ENCODE results near the gene PTGDS. TPM values are rescaled to one million over a fixed set of nuclear protein-coding genes. Genes with fewer than 3 reads are reported as not detected.
A peak's percentile ranks its signal among the peaks of the same experiment; 100 is the strongest.

PTGDS gene
- total and polyA plus RNA-seq, 3 experiments from 2014 or later = 0.24 to 5.5 (median 0.49) TPM

DNA sequence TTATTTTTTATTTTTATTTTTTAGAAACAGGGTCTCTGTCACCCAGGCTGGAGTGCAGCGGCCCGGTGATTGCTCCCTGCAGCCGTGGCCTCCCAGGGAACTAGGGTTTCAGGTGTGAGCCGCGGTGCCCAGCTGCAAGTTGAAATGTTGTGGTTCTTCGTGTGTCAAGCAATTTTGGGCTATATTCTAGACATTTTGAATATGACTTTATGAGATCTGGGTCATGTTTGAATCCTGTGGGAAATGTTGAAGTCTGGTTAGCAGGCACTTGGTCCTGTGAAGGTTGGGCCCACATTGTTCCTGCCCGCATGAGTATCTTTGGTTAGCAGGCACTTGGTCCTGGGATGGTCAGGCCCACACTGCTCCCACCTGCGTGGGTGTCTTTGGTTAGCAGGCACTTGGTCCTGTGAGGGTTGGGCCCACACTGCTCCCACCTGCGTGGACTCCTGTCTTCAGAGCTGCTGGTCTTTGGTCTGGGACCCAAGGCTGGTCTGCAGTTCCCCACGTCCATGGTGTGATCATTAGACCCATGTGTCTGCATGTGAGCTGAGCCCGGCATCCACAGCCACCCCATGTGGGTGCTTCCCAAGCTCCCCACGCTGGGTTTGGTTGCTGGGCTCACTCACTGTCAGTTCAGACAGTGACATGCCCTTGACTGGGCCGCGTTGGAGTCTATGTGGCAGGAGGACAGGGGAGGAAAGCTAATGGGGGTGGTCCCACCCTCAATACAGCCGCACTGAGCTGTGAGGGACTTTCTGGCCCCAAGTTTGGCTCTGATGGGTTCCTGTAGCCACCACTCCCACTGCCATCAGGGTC lies 39.9 kb upstream of the PTGDS start:
- Histone ChIP-seq H3K9me3 (ENCODE audit: low read length) (no peaks in the 10 kb centered on the region), H3K4me3 (ENCODE audit: low read length) (no peak overlapping the region), H3K4me1 (ENCODE audit: insufficient read depth, low read length) (no peaks in the 10 kb centered on the region), H3K27me3 (ENCODE audit: insufficient read depth, low read length, poor library complexity, severe bottlenecking) (no peaks in the 10 kb centered on the region), H3K36me3 (ENCODE audit: insufficient read depth, low read length) (peaks cover 12% of the 10 kb centered on the region), H3K27ac (ENCODE audit: low read depth, low read length) (no peak overlapping the region)
- no peak overlapping the region for H3K27ac Mint-ChIP-seq
- H3K27me3 Mint-ChIP-seq = no peaks in the 10 kb centered on the region
- H3K36me3 Mint-ChIP-seq = peaks cover 5 to 32% (median 6%) of the 10 kb centered on the region in 3 donors
- CTCF ChIA-PET = interaction anchor here (1.5 to 2.5 kb wide), 2 partner anchors 92 to 98 kb away, joined by 5 to 11 read pairs; no protein-coding TSS in a partner anchor
- POLR2A ChIA-PET = no interaction called here
- DNase-seq = peak in 1 of 5 donors; percentile 23
- H3K9me3 Mint-ChIP-seq = no peaks in the 10 kb centered on the region
- no peak overlapping the region for H3K4me3 Mint-ChIP-seq
- H3K4me1 Mint-ChIP-seq = peaks cover 5 to 11% (median 8%) of the 10 kb centered on the region in 3 donors

DNA sequence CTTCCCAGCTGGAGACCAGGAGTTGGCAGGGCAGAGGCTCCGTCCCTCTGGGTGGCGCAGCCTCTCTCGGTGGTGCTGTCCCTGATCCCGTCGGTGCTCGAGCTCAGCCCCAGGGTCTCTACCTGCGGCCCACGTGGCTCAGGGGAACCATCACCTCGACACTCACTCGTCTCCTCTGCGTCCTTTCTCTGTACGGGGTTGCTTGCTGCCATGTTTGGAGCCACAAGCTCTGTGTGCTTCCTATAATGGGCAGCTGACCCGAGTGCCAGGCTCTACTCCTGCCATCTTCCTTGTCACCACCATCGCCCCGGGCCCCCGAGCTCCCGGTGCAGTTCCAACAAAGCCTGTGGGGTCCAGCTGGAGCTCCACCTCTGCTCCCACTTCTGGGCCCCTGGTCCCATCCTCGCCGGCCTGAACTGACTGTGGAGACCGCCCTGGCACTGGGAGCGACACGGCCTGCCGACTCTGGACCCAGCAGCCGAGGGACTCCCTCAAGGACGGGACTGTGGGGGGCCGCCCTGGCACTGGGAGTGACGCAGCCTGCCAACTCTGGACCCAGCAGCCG lies 37.8 kb upstream of the PTGDS start:
- Mint-ChIP-seq H3K27ac (peak overlapping the region in 2 of 8 donors; percentile 29 to 54), H3K4me3 (peak overlapping the region in 1 of 7 donors; percentile 53)
- POLR2A ChIA-PET = interaction anchor here (0.7 kb wide), 1 partner anchor 37 kb away, joined by 3 read pairs; no protein-coding TSS in a partner anchor

DNA sequence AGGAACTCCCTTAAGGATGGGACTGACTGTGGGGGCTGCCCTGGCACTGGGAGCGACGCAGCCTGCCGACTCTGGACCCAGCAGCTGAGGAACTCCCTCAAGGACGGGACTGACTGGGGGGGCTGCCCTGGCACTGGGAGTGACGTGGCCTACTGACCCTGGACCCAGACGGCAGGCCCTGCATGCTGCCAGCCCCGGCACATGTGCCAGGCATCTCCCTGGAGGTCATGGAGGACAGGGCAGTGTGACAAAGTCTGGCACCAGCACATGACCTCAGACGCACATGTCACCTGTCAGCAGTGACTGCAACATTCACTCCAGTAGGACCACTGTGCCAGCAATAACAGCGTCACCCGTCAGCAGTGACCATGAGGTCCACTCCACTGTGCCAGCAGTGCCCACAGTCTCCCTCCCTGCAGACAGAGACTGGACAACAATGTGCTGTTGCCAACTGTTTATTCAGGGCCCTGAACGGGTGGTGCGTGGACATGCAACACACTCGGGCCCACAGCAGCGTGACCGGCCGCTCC lies 37.2 kb upstream of the PTGDS start:
- Histone ChIP-seq H3K36me3 (ENCODE audit: insufficient read depth, low read length) (peaks cover 15% of the 10 kb centered on the region), H3K27me3 (ENCODE audit: insufficient read depth, low read length, poor library complexity, severe bottlenecking) (no peaks in the 10 kb centered on the region), H3K4me3 (ENCODE audit: low read length) (no peak overlapping the region), H3K4me1 (ENCODE audit: insufficient read depth, low read length) (peaks cover 3% of the 10 kb centered on the region), H3K27ac (ENCODE audit: low read depth, low read length) (no peak overlapping the region), H3K9me3 (ENCODE audit: low read length) (no peaks in the 10 kb centered on the region)
- Mint-ChIP-seq H3K27me3 (no peaks in the 10 kb centered on the region), H3K36me3 (peaks cover 5 to 43% (median 6%) of the 10 kb centered on the region in 3 donors), H3K9me3 (no peaks in the 10 kb centered on the region), H3K4me1 (peaks cover 5 to 25% (median 9%) of the 10 kb centered on the region in 3 donors), H3K27ac (no peak overlapping the region), H3K4me3 (no peak overlapping the region)
- ChIA-PET CTCF (no interaction called here), POLR2A (interaction anchor here (0.7 kb wide), 1 partner anchor 36 kb away, joined by 3 read pairs; no protein-coding TSS in a partner anchor)
- DNase-seq = no peak

More for the DNA sequence above, 37.8 kb upstream of the PTGDS start:
- Histone ChIP-seq H3K36me3 (ENCODE audit: insufficient read depth, low read length) (peaks cover 15% of the 10 kb centered on the region), H3K9me3 (ENCODE audit: low read length) (no peaks in the 10 kb centered on the region), H3K4me1 (ENCODE audit: insufficient read depth, low read length) (no peaks in the 10 kb centered on the region), H3K27me3 (ENCODE audit: insufficient read depth, low read length, poor library complexity, severe bottlenecking) (no peaks in the 10 kb centered on the region), H3K4me3 (ENCODE audit: low read length) (no peak overlapping the region), H3K27ac (ENCODE audit: low read depth, low read length) (no peak overlapping the region)
- Mint-ChIP-seq H3K36me3 (peaks cover 5 to 43% (median 6%) of the 10 kb centered on the region in 3 donors), H3K9me3 (no peaks in the 10 kb centered on the region), H3K27me3 (no peaks in the 10 kb centered on the region), H3K4me1 (peaks cover 2 to 20% (median 5%) of the 10 kb centered on the region in 3 donors)
- no peak for DNase-seq
- CTCF ChIA-PET = interaction anchor here (1.3 kb wide), 1 partner anchor 89 kb away, joined by 3 read pairs; no protein-coding TSS in a partner anchor

DNA sequence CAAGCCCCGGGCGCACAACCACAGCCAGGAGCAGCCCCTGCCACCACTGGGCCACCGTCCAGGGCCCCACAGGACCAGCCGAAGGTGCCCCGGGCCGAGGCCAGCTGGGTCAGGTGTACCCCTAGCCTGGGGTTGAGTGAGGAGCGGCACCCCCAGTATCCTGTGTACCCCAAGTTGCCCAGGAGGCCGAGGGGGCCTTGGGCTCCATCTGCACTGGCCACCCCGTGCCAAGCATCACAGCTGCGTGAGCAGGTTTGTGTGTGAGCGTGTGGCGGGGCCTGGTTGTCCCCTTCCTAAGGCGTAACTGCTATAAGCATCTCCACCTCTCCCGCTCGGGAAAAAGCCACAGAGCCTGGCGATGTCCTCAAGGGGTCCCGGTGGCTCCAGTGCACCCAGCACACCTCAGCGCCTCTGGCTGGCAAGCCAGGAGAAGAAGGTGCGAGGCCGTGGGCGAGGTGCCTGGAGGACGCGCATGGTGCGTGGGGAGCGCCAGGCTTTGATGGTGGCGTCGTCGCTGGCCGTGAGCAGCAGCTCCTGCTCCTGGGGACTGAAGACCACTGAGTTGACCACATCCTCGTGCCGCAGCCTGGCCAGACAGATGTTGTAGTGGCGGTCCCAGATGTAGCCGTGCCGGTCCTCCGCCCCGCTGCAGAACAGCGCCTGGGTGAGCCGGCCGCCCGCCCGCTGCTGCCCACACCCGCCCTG lies 36.6 kb upstream of the PTGDS start:
- Mint-ChIP-seq H3K4me1 (peaks cover 5 to 29% (median 9%) of the 10 kb centered on the region in 3 donors), H3K27ac (no peak overlapping the region), H3K27me3 (no peaks in the 10 kb centered on the region), H3K4me3 (no peak overlapping the region), H3K9me3 (no peaks in the 10 kb centered on the region), H3K36me3 (peaks cover 5 to 43% (median 6%) of the 10 kb centered on the region in 3 donors)
- ChIA-PET CTCF (no interaction called here), POLR2A (no interaction called here)
- peaks cover 15% of the 10 kb centered on the region for H3K36me3 ChIP-seq (ENCODE audit: insufficient read depth, low read length)
- no peak for DNase-seq
- H3K27me3 ChIP-seq (ENCODE audit: insufficient read depth, low read length, poor library complexity, severe bottlenecking) = no peaks in the 10 kb centered on the region
- H3K4me3 ChIP-seq (ENCODE audit: low read length) = no peak overlapping the region
- no peak overlapping the region for H3K27ac ChIP-seq (ENCODE audit: low read depth, low read length)
- H3K4me1 ChIP-seq (ENCODE audit: insufficient read depth, low read length) = peaks cover 9% of the 10 kb centered on the region
- no peaks in the 10 kb centered on the region for H3K9me3 ChIP-seq (ENCODE audit: low read length)

DNA sequence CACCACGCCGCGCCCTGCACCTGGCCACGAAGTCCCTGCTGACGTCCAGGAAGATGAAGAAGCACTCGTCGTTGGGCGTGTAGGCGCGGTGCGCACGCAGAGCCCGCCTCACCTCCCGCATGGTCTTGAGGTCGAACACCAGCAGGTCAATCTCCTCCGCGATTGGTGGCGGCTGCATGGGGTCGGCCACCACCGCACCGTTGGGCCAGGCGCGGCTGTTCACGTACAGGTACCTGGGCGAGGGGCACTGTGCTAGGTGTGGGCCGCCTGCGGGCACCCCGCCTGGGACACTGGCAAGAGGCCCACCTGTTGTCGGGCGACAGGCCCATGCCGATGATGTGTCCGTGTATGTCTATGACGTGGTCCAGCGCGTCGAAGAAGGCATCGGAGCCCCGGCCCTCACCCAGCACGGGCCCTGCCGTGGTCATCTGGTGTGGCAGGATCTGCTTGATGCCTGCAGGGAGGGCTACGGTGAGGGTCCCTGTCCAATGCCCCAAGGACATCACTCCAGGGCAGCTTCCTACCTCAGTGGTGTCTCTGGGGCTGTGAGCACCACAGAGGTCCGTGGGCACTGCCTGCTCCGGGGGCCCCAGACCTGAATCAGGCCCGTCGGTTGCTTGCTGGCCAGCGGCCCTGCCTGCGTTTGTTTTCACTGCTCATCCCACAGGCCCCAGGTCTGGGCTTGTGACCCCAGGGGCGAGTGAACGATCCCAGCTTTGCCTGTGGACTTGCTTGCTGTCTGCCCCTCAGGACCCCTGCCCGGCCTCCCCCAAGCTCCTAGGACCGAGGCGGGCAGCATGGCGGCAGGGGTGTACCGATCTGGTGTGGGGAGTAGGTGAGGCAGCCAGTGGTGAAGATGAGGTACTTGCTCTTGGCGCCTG lies 35.8 kb upstream of the PTGDS start:
- H3K4me1 Mint-ChIP-seq = peaks cover 5 to 26% (median 6%) of the 10 kb centered on the region in 3 donors
- Histone ChIP-seq H3K27me3 (ENCODE audit: insufficient read depth, low read length, poor library complexity, severe bottlenecking) (no peaks in the 10 kb centered on the region), H3K27ac (ENCODE audit: low read depth, low read length) (no peak overlapping the region), H3K36me3 (ENCODE audit: insufficient read depth, low read length) (peaks cover 15% of the 10 kb centered on the region), H3K9me3 (ENCODE audit: low read length) (no peaks in the 10 kb centered on the region), H3K4me1 (ENCODE audit: insufficient read depth, low read length) (peaks cover 11% of the 10 kb centered on the region), H3K4me3 (ENCODE audit: low read length) (no peak overlapping the region)
- H3K4me3 Mint-ChIP-seq = no peak overlapping the region
- no peaks in the 10 kb centered on the region for H3K27me3 Mint-ChIP-seq
- CTCF ChIA-PET = interaction anchor here (0.8 to 1.1 kb wide), 2 partner anchors 59 to 93 kb away, joined by 4 read pairs; no protein-coding TSS in a partner anchor
- DNase-seq = no peak
- POLR2A ChIA-PET = no interaction called here
- H3K36me3 Mint-ChIP-seq = peaks cover 5 to 43% (median 6%) of the 10 kb centered on the region in 3 donors
- no peaks in the 10 kb centered on the region for H3K9me3 Mint-ChIP-seq
- no peak overlapping the region for H3K27ac Mint-ChIP-seq

DNA sequence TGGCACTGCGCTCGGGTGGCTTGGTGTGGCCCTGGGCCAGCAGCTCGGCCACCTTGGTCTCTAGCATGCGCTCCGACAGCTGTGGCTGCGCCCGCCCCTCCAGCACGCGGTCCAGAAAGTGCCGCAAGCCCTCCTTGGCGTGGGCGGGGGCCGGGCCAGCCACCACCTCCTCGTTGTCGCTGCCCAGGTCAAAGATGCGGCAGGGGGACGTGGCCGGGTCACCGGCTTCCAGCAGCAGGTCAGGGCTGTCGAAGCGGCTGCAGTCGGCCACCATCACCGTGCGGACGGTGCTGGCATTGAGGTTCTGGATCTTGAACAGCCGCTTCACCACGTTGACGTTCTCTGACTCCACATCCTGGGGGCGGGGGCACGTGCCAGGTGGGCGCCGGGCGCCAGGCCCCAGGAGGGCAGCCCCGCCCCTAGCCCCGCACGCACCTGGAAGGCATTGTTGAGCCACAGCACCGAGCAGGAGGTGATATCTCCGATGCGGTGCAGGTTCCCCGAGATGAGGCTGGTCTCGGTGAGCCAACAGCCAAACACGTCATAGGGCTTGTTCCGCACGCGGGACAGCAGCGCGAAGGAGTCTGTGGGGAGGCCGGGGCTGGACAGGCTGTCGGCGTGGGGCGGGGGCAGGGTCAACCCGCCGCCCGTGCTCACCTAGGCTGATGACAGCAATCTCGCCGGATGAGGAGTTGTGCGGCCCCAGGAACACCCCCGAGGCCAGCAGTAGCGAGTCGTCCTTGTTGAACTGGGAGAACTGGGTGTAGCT lies 35.0 kb upstream of the PTGDS start:
- Mint-ChIP-seq H3K36me3 (peaks cover 5 to 43% (median 6%) of the 10 kb centered on the region in 3 donors), H3K4me1 (peaks cover 4 to 27% (median 5%) of the 10 kb centered on the region in 3 donors), H3K27ac (peak overlapping the region in 2 of 8 donors; percentile 29 to 42), H3K27me3 (no peaks in the 10 kb centered on the region), H3K4me3 (peak overlapping the region in 5 of 7 donors; percentile 30 to 85 (median 61)), H3K9me3 (no peaks in the 10 kb centered on the region)
- ChIA-PET POLR2A (no interaction called here), CTCF (interaction anchor here (0.8 to 1.1 kb wide), 3 partner anchors 60 to 100 kb away, joined by 3 to 4 read pairs (median 4); partner anchors contain the start of gene AJM1)
- Histone ChIP-seq H3K36me3 (ENCODE audit: insufficient read depth, low read length) (peaks cover 15% of the 10 kb centered on the region), H3K27ac (ENCODE audit: low read depth, low read length) (no peak overlapping the region), H3K9me3 (ENCODE audit: low read length) (no peaks in the 10 kb centered on the region), H3K27me3 (ENCODE audit: insufficient read depth, low read length, poor library complexity, severe bottlenecking) (no peaks in the 10 kb centered on the region), H3K4me3 (ENCODE audit: low read length) (no peak overlapping the region), H3K4me1 (ENCODE audit: insufficient read depth, low read length) (peaks cover 11% of the 10 kb centered on the region)
- DNase-seq = no peak
